ENCODE results near the gene STYK1.
"Not testable (repeated sequence)": the region's sequence is repeated elsewhere in the genome, so short reads cannot be mapped to it uniquely, and the experiment has no call there.

STYK1 gene

GRCh38 chr12:10611258-10611657 lies 62.6 kb downstream of the STYK1 start:
- H3K4me3 ChIP-seq (ENCODE audit: low read length); H3K4me1 ChIP-seq (ENCODE audit: control insufficient read depth, insufficient read depth, low read length); H3K27me3 ChIP-seq (ENCODE audit: control insufficient read depth, insufficient read depth, low read length); H3K27ac ChIP-seq (ENCODE audit: low read length); DNase-seq (ENCODE audit: low read depth, low spot score); H3K36me3 ChIP-seq (ENCODE audit: control insufficient read depth, insufficient read depth, low read length); H3K9me3 ChIP-seq (ENCODE audit: control insufficient read depth, insufficient read depth, low read length): not testable (repeated sequence)
- WGBS (ENCODE audit: insufficient coverage, insufficient read length): no CpG with 5 or more reads among the region's 4 CpGs

GRCh38 chr12:10610188-10610587 lies 63.7 kb downstream of the STYK1 start:
- H3K4me1 ChIP-seq (ENCODE audit: control insufficient read depth, insufficient read depth, low read length): no peaks in the 10 kb centered on the region
- H3K36me3 ChIP-seq (ENCODE audit: control insufficient read depth, insufficient read depth, low read length): peaks cover 7% of the 10 kb centered on the region; the same call in 1 of the 2 replicates
- no CpG with 5 or more reads among the region's 3 CpGs for WGBS (ENCODE audit: insufficient coverage, insufficient read length)
- no peak overlapping the region for H3K27ac ChIP-seq (ENCODE audit: low read length)
- DNase-seq (ENCODE audit: low read depth, low spot score): no peak
- no peak overlapping the region for H3K4me3 ChIP-seq (ENCODE audit: low read length)
- no peaks in the 10 kb centered on the region for H3K27me3 ChIP-seq (ENCODE audit: control insufficient read depth, insufficient read depth, low read length)
- H3K9me3 ChIP-seq (ENCODE audit: control insufficient read depth, insufficient read depth, low read length): no peaks in the 10 kb centered on the region

GRCh38 chr12:10607885-10608458 lies 65.9 kb downstream of the STYK1 start:
- WGBS (ENCODE audit: insufficient coverage, insufficient read length): no CpG with 5 or more reads among the region's 3 CpGs
- no peaks in the 10 kb centered on the region for H3K4me1 ChIP-seq (ENCODE audit: control insufficient read depth, insufficient read depth, low read length)

GRCh38 chr12:10601860-10602259 lies 72.0 kb downstream of the STYK1 start:
- no peak overlapping the region for H3K27ac ChIP-seq (ENCODE audit: low read length)
- no peaks in the 10 kb centered on the region for H3K9me3 ChIP-seq (ENCODE audit: control insufficient read depth, insufficient read depth, low read length)
- H3K36me3 ChIP-seq (ENCODE audit: control insufficient read depth, insufficient read depth, low read length): peaks cover 2% of the 10 kb centered on the region; the same call in 1 of the 2 replicates
- no peaks in the 10 kb centered on the region for H3K27me3 ChIP-seq (ENCODE audit: control insufficient read depth, insufficient read depth, low read length)
- no peaks in the 10 kb centered on the region for H3K4me1 ChIP-seq (ENCODE audit: control insufficient read depth, insufficient read depth, low read length)
- H3K4me3 ChIP-seq (ENCODE audit: low read length): no peak overlapping the region
- DNase-seq (ENCODE audit: low read depth, low spot score): no peak
- no CpG with 5 or more reads among the region's 2 CpGs for WGBS (ENCODE audit: insufficient coverage, insufficient read length)

More at GRCh38 chr12:10607885-10608458, 65.9 kb downstream of the STYK1 start:
- no peaks in the 10 kb centered on the region for H3K27me3 ChIP-seq (ENCODE audit: control insufficient read depth, insufficient read depth, low read length)
- peaks cover 7% of the 10 kb centered on the region; the same call in 1 of the 2 replicates for H3K36me3 ChIP-seq (ENCODE audit: control insufficient read depth, insufficient read depth, low read length)
- DNase-seq (ENCODE audit: low read depth, low spot score): no peak
- no peak overlapping the region for H3K4me3 ChIP-seq (ENCODE audit: low read length)
- H3K9me3 ChIP-seq (ENCODE audit: control insufficient read depth, insufficient read depth, low read length): no peaks in the 10 kb centered on the region
- H3K27ac ChIP-seq (ENCODE audit: low read length): no peak overlapping the region

- no CpG with 5 or more reads among the region's 6 CpGs for WGBS (ENCODE audit: insufficient coverage, insufficient read length)
- Histone ChIP-seq H3K36me3 (ENCODE audit: control insufficient read depth, insufficient read depth, low read length) (0 out of 2 replicates have a peak, but pooled peaks cover 2% of the 10 kb centered on the region), H3K4me1 (ENCODE audit: control insufficient read depth, insufficient read depth, low read length) (no peaks in the 10 kb centered on the region), H3K27ac (ENCODE audit: low read length) (no peak overlapping the region), H3K27me3 (ENCODE audit: control insufficient read depth, insufficient read depth, low read length) (no peaks in the 10 kb centered on the region), H3K4me3 (ENCODE audit: low read length) (no peak overlapping the region), H3K9me3 (ENCODE audit: control insufficient read depth, insufficient read depth, low read length) (no peaks in the 10 kb centered on the region)
- DNase-seq (ENCODE audit: low read depth, low spot score): no peak
Observed at GRCh38 chr12:10600988-10601387, 72.9 kb downstream of the STYK1 start.

- H3K4me3 ChIP-seq (ENCODE audit: low read length): no peak overlapping the region
- H3K9me3 ChIP-seq (ENCODE audit: control insufficient read depth, insufficient read depth, low read length): no peaks in the 10 kb centered on the region
- H3K36me3 ChIP-seq (ENCODE audit: control insufficient read depth, insufficient read depth, low read length): no peaks in the 10 kb centered on the region
- no peak overlapping the region for H3K27ac ChIP-seq (ENCODE audit: low read length)
- no CpG with 5 or more reads among the region's 2 CpGs for whole genome bisulfite sequencing (ENCODE audit: insufficient coverage, insufficient read length)
- no peaks in the 10 kb centered on the region for H3K4me1 ChIP-seq (ENCODE audit: control insufficient read depth, insufficient read depth, low read length)
- DNase-seq (ENCODE audit: low read depth, low spot score): no peak
- no peaks in the 10 kb centered on the region for H3K27me3 ChIP-seq (ENCODE audit: control insufficient read depth, insufficient read depth, low read length)
Observed at GRCh38 chr12:10595881-10596280, 78.0 kb downstream of the STYK1 start.

GRCh38 chr12:10590966-10591365 lies 82.9 kb downstream of the STYK1 start:
- no peaks in the 10 kb centered on the region for H3K9me3 ChIP-seq (ENCODE audit: control insufficient read depth, insufficient read depth, low read length)
- DNase-seq (ENCODE audit: low read depth, low spot score): no peak
- H3K36me3 ChIP-seq (ENCODE audit: control insufficient read depth, insufficient read depth, low read length): no peaks in the 10 kb centered on the region; the same call in 1 of the 2 replicates
- H3K27me3 ChIP-seq (ENCODE audit: control insufficient read depth, insufficient read depth, low read length): no peaks in the 10 kb centered on the region
- H3K27ac ChIP-seq (ENCODE audit: low read length): no peak overlapping the region
- WGBS (ENCODE audit: insufficient coverage, insufficient read length): no CpG with 5 or more reads among the region's 3 CpGs
- no peaks in the 10 kb centered on the region for H3K4me1 ChIP-seq (ENCODE audit: control insufficient read depth, insufficient read depth, low read length)
- no peak overlapping the region for H3K4me3 ChIP-seq (ENCODE audit: low read length)

GRCh38 chr12:10584415-10584814 lies 89.4 kb downstream of the STYK1 start:
- H3K4me1 ChIP-seq (ENCODE audit: control insufficient read depth, insufficient read depth, low read length): no peaks in the 10 kb centered on the region
- H3K9me3 ChIP-seq (ENCODE audit: control insufficient read depth, insufficient read depth, low read length): no peaks in the 10 kb centered on the region
- no peaks in the 10 kb centered on the region for H3K27me3 ChIP-seq (ENCODE audit: control insufficient read depth, insufficient read depth, low read length)
- H3K4me3 ChIP-seq (ENCODE audit: low read length): no peak overlapping the region
- no peak for DNase-seq (ENCODE audit: low read depth, low spot score)
- no peaks in the 10 kb centered on the region for H3K36me3 ChIP-seq (ENCODE audit: control insufficient read depth, insufficient read depth, low read length)
- whole genome bisulfite sequencing (ENCODE audit: insufficient coverage, insufficient read length): no CpG with 5 or more reads among the region's 1 CpG
- no peak overlapping the region for H3K27ac ChIP-seq (ENCODE audit: low read length)

GRCh38 chr12:10582704-10583103 lies 91.1 kb downstream of the STYK1 start:
- Histone ChIP-seq H3K4me1 (ENCODE audit: control insufficient read depth, insufficient read depth, low read length) (no peaks in the 10 kb centered on the region), H3K36me3 (ENCODE audit: control insufficient read depth, insufficient read depth, low read length) (no peaks in the 10 kb centered on the region), H3K4me3 (ENCODE audit: low read length) (no peak overlapping the region), H3K9me3 (ENCODE audit: control insufficient read depth, insufficient read depth, low read length) (no peaks in the 10 kb centered on the region), H3K27ac (ENCODE audit: low read length) (no peak overlapping the region), H3K27me3 (ENCODE audit: control insufficient read depth, insufficient read depth, low read length) (no peaks in the 10 kb centered on the region)
- no peak for DNase-seq (ENCODE audit: low read depth, low spot score)
- no CpG with 5 or more reads among the region's 3 CpGs for WGBS (ENCODE audit: insufficient coverage, insufficient read length)

- not testable (repeated sequence) for DNase-seq (ENCODE audit: low read depth, low spot score); H3K36me3 ChIP-seq (ENCODE audit: control insufficient read depth, insufficient read depth, low read length); H3K9me3 ChIP-seq (ENCODE audit: control insufficient read depth, insufficient read depth, low read length); H3K4me3 ChIP-seq (ENCODE audit: low read length); H3K4me1 ChIP-seq (ENCODE audit: control insufficient read depth, insufficient read depth, low read length); H3K27ac ChIP-seq (ENCODE audit: low read length); H3K27me3 ChIP-seq (ENCODE audit: control insufficient read depth, insufficient read depth, low read length)
- no CpG with 5 or more reads among the region's 3 CpGs for WGBS (ENCODE audit: insufficient coverage, insufficient read length)
Observed at GRCh38 chr12:10582133-10582532, 91.7 kb downstream of the STYK1 start.

- no peaks in the 10 kb centered on the region for H3K4me1 ChIP-seq (ENCODE audit: control insufficient read depth, insufficient read depth, low read length)
- H3K36me3 ChIP-seq (ENCODE audit: control insufficient read depth, insufficient read depth, low read length): no peaks in the 10 kb centered on the region
- no peak overlapping the region for H3K4me3 ChIP-seq (ENCODE audit: low read length)
- H3K9me3 ChIP-seq (ENCODE audit: control insufficient read depth, insufficient read depth, low read length): peaks cover 1% of the 10 kb centered on the region; the same call in 1 of the 2 replicates
- WGBS (ENCODE audit: insufficient coverage, insufficient read length): no CpG with 5 or more reads among the region's 2 CpGs
- H3K27ac ChIP-seq (ENCODE audit: low read length): no peak overlapping the region
- H3K27me3 ChIP-seq (ENCODE audit: control insufficient read depth, insufficient read depth, low read length): no peaks in the 10 kb centered on the region
- no peak for DNase-seq (ENCODE audit: low read depth, low spot score)
Observed at GRCh38 chr12:10574307-10574706, 99.5 kb downstream of the STYK1 start.

Data from iPS DF 6.9 (cell line).